ENCODE results near the gene YPEL3. TPM values are rescaled to one million over a fixed set of nuclear protein-coding genes. Genes with fewer than 3 reads are reported as not detected.

The YPEL3 gene
- total RNA-seq, 1 donor from 2014 or later = 57.9 TPM

- Mint-ChIP-seq H3K36me3 (ENCODE audit: unreplicated experiment) (no peaks in the 10 kb centered on the region), H3K4me1 (ENCODE audit: low read depth, unreplicated experiment) (no peaks in the 10 kb centered on the region), H3K4me3 (ENCODE audit: unreplicated experiment) (no peak overlapping the region), H3K9me3 (ENCODE audit: unreplicated experiment) (peaks cover 6% of the 10 kb centered on the region), H3K27me3 (ENCODE audit: unreplicated experiment) (peaks cover 5% of the 10 kb centered on the region), H3K27ac (ENCODE audit: unreplicated experiment) (no peak overlapping the region)
- TF ChIP-seq CTCF (IDR thresholded peaks at IDR 0.05; ENCODE audit: partially characterized antibody, unreplicated experiment) = no peak
- DNase-seq = no peak
Measured at GRCh38 chr16:30083216-30084055, 12.6 kb downstream of the YPEL3 start.

- Mint-ChIP-seq H3K36me3 (ENCODE audit: unreplicated experiment) (no peaks in the 10 kb centered on the region), H3K27ac (ENCODE audit: unreplicated experiment) (peak overlapping the region; percentile 22), H3K4me3 (ENCODE audit: unreplicated experiment) (no peak overlapping the region)
Measured at GRCh38 chr16:30082545-30083090, 13.4 kb downstream of the YPEL3 start.

GRCh38 chr16:30079480-30079879 is 16.5 kb downstream of the YPEL3 start:
- Mint-ChIP-seq H3K27ac (ENCODE audit: unreplicated experiment) (no peak overlapping the region), H3K4me1 (ENCODE audit: low read depth, unreplicated experiment) (peaks cover 13% of the 10 kb centered on the region), H3K27me3 (ENCODE audit: unreplicated experiment) (peaks cover 8% of the 10 kb centered on the region), H3K9me3 (ENCODE audit: unreplicated experiment) (peaks cover 13% of the 10 kb centered on the region), H3K36me3 (ENCODE audit: unreplicated experiment) (peaks cover 6% of the 10 kb centered on the region), H3K4me3 (ENCODE audit: unreplicated experiment) (no peak overlapping the region)
- no peak for DNase-seq
- TF ChIP-seq CTCF (IDR thresholded peaks at IDR 0.05; ENCODE audit: partially characterized antibody, unreplicated experiment) = no peak

More at GRCh38 chr16:30082545-30083090, 13.4 kb downstream of the YPEL3 start:
- no peak for DNase-seq
- no peak for TF ChIP-seq CTCF (IDR thresholded peaks at IDR 0.05; ENCODE audit: partially characterized antibody, unreplicated experiment)
- Mint-ChIP-seq H3K9me3 (ENCODE audit: unreplicated experiment) (peaks cover 6% of the 10 kb centered on the region), H3K4me1 (ENCODE audit: low read depth, unreplicated experiment) (peaks cover 4% of the 10 kb centered on the region), H3K27me3 (ENCODE audit: unreplicated experiment) (peaks cover 5% of the 10 kb centered on the region)

GRCh38 chr16:30078744-30079143 is 17.3 kb downstream of the YPEL3 start:
- Mint-ChIP-seq H3K27ac (ENCODE audit: unreplicated experiment) (no peak overlapping the region), H3K27me3 (ENCODE audit: unreplicated experiment) (peaks cover 8% of the 10 kb centered on the region), H3K4me3 (ENCODE audit: unreplicated experiment) (no peak overlapping the region), H3K9me3 (ENCODE audit: unreplicated experiment) (peaks cover 11% of the 10 kb centered on the region), H3K4me1 (ENCODE audit: low read depth, unreplicated experiment) (peaks cover 13% of the 10 kb centered on the region), H3K36me3 (ENCODE audit: unreplicated experiment) (peaks cover 6% of the 10 kb centered on the region)
- DNase-seq = no peak
- no peak for TF ChIP-seq CTCF (IDR thresholded peaks at IDR 0.05; ENCODE audit: partially characterized antibody, unreplicated experiment)

- peaks cover 6% of the 10 kb centered on the region for H3K36me3 Mint-ChIP-seq (ENCODE audit: unreplicated experiment)
- peak overlapping the region; percentile 73 for H3K4me3 Mint-ChIP-seq (ENCODE audit: unreplicated experiment)
- no peak overlapping the region for H3K27ac Mint-ChIP-seq (ENCODE audit: unreplicated experiment)
- H3K4me1 Mint-ChIP-seq (ENCODE audit: low read depth, unreplicated experiment) = peaks cover 13% of the 10 kb centered on the region
- TF ChIP-seq CTCF (IDR thresholded peaks at IDR 0.05; ENCODE audit: partially characterized antibody, unreplicated experiment) = no peak
- peaks cover 6% of the 10 kb centered on the region for H3K27me3 Mint-ChIP-seq (ENCODE audit: unreplicated experiment)
- DNase-seq = no peak
- H3K9me3 Mint-ChIP-seq (ENCODE audit: unreplicated experiment) = peaks cover 9% of the 10 kb centered on the region
Measured at GRCh38 chr16:30077656-30078055, 18.4 kb downstream of the YPEL3 start.
